ENCODE results near the gene CIDEC.

DNA sequence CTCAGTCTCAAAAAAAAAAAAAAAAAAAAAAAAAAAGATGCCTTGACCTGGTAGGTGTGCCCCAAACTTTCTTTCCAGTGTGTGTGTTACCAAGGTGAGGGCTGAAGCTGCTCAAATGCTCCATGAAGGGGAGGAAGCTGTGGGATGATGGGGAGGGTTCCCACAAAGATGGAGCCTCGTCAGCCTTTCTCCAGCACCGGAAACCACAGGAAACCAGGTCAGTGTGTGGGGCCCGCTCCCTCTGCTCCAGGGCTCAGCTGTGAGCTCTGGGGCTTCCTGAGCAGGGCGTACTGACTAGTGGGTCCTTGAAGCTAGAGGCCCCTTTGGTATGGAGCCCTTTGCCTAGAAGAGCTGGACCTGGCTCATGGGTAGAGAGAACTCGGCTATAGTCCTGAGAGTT, 21.9 kb upstream of the CIDEC start:
- no peak for TF ChIP-seq CTCF (IDR thresholded peaks at IDR 0.05)
- no peak for TF ChIP-seq POLR2A (IDR thresholded peaks at IDR 0.05)
